GM19468 (cell line): ENCODE measurements around the gene PRSS35.
A peak's percentile ranks its signal among the peaks of the same experiment; 100 is the strongest.
"Not testable (repeated sequence)": the region's sequence is repeated elsewhere in the genome, so short reads cannot be mapped to it uniquely, and the experiment has no call there.

Experiments
- ATAC-seq: cut with Tn5 transposase; IDR thresholded peaks from one replicate; pipeline ENCODE4 v1.9.1; 2021; ENCODE audit warnings: mild to moderate bottlenecking, moderate library complexity, moderate number of reproducible peaks; ENCODE audit not compliant: unreplicated experiment; ENCODE audit errors: extremely low read depth

PRSS35 gene

DNA sequence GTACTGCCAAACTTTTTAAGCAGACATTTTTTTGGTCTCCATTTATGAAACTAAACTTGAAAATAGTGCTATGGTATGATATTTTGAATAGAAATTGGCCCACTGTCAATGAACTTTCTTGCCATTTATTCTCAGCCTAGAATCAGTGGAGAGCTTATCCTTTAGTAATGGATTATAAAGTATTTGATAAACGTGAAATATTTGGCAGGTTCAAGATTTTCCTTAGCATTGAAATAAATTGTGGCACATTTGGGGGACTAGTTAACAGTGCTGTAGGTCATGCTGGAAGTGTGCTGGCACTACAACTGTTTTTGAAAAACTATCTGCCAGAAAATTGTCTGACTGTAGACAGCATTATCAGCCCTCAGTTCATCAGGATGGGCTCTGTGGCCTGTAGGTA lies 2.1 kb downstream of the PRSS35 start:
- no peak for ATAC-seq

DNA sequence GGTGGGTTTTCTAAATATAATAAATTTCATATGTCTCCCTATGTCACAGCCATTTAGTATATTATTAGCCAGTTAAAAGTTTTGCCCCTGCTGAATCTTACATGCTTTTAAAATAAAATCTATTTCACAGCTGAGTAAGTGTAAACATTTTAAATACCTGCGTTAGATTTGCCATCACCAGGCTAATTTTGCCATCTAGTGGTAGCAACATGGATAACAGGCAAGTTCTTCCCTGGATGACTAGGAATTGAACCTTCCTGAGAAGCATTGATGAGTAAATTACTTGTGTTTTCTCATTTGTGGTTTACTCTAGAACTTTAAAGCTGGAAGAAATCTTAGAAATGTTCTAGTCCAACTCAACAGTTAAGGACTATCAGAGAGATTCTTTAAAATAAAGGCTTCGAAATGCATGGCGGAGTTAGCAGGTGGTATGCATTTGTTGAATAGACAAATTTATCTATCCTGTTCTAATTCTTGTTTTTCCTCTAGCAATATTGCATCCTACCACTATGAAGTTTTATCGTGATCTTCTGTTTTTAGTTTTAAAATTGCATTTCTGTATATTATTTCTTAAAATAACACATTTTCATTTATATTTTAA lies 2.6 kb downstream of the PRSS35 start:
- ATAC-seq = no peak

DNA sequence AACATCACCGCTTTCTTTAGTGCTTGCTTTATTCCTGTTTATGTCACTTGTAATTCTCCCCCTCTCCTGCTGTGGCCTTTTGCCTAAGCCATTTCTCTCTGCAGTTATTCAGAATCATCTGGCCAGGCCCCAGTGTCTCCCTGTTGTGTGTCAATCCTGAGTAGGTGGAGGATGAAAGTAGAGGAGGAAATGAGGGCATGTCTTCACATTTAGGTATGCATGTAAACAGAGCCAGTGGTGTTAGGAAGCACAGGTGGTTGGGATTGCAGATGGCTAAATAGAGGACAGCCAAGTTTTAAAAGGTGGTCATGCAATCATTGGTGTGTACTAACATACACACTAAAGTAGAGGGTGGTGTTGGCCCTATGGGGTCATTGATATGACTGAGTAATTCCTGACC lies 5.2 kb downstream of the PRSS35 start:
- no peak for ATAC-seq

DNA sequence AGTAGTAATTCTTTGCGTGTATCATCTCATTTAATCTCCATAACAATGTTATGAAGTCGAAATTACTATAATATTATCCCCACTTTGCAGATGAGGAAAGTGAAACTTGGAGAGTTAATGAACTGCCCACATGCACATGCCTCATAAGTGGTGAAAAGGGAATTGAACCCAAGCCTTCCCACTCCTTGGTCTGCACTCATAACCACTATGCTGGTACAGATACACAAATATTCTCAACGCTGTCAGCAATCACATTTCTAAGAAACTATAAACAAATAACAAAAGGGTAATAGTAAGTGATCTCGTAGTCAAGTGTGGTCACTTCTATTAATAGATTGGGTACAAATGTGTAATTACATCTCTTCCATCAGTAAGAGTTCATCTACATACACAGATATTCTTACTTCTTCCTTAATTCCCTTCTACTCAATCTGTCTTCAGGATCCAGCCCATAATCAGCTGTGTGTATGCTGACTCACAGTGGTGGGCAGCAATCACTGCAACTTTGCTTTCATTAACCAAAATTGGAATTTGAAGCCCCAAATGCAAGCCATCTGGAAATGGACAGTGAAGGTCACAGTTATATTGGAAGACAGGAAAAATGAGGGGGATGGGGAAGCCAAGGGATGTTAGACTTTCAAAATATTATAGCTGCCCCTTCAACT lies 6.6 kb downstream of the PRSS35 start:
- no peak for ATAC-seq

DNA sequence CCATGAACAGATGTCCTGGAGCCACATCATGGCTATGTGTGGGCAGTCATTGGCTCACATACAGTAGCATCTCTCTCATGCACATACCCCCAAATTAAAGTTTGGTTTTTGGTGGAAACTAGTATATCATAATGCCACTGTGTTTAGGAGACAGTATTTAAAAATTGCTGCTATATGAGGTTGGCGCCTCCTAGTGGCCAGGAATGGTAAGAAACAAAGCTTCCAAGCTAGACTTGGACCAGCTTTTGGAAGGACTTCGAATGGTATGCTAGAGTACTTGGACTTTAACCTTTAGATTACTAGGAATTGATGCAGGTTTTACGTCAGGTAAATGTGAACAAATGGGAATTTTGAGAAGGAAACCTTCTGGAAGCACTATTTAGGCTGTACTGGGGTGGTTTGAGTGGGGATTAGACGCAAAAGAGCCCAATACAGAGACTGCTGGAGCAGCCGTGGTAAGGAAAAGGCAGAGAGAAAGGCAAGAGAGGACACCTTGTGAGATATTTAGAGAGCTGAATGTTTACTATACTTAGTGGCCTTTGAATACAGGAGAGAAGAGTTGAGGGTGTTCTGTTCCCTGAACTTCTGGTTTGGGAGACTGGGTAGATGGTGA lies 23.8 kb downstream of the PRSS35 start:
- peak; percentile 74 for ATAC-seq

GRCh38 chr6:83536647-83537589 lies 24.6 kb downstream of the PRSS35 start:
- ATAC-seq = no peak

DNA sequence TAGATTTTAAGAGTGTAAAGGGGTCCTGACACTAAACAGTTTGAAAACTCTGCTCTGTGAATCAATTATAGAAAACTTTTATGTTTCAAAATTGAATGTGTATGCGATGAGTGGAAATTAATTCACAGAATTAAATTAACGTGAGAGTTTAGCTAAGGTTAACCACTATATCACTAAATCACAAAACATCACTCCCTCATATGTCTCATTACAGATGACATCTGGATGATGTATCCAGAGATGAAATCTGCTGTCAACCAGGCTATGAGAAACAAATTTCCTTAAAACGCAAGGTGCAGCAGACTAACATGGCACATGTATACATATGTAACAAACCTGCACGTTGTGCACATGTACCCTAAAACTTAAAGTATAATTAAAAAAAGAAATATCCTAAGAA lies 27.3 kb downstream of the PRSS35 start:
- no peak for ATAC-seq

GRCh38 chr6:83546636-83547035 lies 34.3 kb downstream of the PRSS35 start:
- no peak for ATAC-seq

GRCh38 chr6:83550482-83550881 lies 38.1 kb downstream of the PRSS35 start:
- not testable (repeated sequence) for ATAC-seq

- ATAC-seq = not testable (repeated sequence)
These were observed 39.4 kb downstream of the PRSS35 start for GRCh38 chr6:83551748-83552147.

DNA sequence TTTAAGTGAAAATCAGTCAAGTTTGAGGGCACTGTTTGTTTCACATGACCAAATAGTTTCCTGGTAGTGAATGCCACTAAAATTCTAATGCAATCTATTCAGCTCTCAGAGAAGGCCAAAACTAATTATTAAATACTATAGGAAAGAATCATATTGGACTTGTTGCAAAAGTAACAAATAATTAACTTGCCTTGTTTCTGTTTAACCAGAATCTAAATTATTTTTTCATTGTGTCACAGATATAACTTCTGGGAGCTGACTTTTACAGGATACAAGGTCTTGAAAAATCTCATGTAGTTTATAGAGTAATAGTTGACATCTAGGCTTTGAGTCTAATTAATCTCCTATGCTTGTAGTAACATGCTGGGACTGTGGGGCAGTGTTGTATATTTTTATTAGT lies 44.5 kb downstream of the PRSS35 start:
- ATAC-seq = no peak

GRCh38 chr6:83558975-83559374 lies 46.6 kb downstream of the PRSS35 start:
- ATAC-seq = no peak

DNA sequence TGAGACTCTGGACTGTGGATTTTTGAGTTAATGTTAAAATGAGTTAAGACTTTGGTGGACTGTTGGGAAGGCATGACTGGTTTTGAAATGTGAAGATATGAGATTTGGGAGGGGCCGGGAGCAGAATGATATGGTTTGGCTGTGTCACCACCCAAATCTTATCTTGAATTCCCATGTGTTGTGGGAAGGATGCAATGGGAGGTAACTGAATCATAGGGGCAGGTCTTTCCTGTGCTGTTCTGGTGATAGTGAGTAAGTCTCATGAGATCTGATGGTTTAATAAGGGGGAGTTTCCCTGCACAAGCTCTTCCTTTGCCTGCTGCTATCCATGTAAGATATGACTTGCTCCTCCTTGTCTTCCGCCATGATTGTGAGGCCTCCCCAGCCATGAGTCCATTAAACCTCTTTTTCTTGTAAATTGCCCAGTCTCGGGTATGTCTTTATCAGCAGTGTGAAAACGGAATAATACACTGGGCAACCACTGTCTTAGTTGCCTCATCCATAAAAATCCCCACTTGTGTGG lies 59.4 kb downstream of the PRSS35 start:
- ATAC-seq = not testable (repeated sequence)

GRCh38 chr6:83574783-83575182 lies 62.4 kb downstream of the PRSS35 start:
- ATAC-seq = no peak
